ENCODE results near the gene LILRA5.

LILRA5 gene

DNA sequence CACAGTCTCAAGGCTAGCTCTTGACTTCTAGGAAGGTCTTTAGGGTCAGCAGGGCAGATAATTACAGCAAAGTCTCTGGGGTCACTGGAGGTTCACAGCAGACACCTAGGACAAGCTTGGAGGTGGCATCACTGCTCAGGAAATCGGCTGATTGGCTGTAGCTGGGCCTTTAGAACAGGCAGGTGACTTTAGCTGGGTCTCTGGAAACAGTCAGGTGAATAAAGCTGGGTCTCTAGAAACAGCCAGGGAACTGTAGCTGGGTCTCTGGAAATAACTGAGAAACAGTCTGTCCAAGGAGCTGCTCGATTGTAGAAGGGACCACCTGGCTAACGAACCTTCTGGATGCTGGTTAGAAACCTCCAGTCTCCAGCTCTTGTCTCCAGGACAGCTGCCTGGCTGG is 41.8 kb upstream of the LILRA5 start:
- TF ChIP-seq MAX (IDR thresholded peaks at IDR 0.05) (no peak), TCF12 (IDR thresholded peaks at IDR 0.05; ENCODE audit: low read depth) (no peak), NFIC (IDR thresholded peaks at IDR 0.05) (no peak), TEAD4 (IDR thresholded peaks at IDR 0.05) (no peak), ZBTB7A (IDR thresholded peaks at IDR 0.05; ENCODE audit: low read depth) (no peak), CREB1 (IDR thresholded peaks at IDR 0.05; ENCODE audit: low read depth) (no peak), YY1 (IDR thresholded peaks at IDR 0.05; ENCODE audit: low read depth) (no peak), RAD21 (IDR thresholded peaks at IDR 0.05; ENCODE audit: low read depth) (no peak), TAF1 (IDR thresholded peaks at IDR 0.05; ENCODE audit: low read depth) (no peak), FOXM1 (IDR thresholded peaks at IDR 0.05; ENCODE audit: borderline replicate concordance, low read depth) (no peak), REST (IDR thresholded peaks at IDR 0.05; ENCODE audit: low read depth) (no peak), EP300 (IDR thresholded peaks at IDR 0.05; ENCODE audit: borderline replicate concordance) (no peak), CEBPB (IDR thresholded peaks at IDR 0.05) (no peak), EGR1 (IDR thresholded peaks at IDR 0.05) (no peak)
- TF ChIP-seq, protein P1, sequence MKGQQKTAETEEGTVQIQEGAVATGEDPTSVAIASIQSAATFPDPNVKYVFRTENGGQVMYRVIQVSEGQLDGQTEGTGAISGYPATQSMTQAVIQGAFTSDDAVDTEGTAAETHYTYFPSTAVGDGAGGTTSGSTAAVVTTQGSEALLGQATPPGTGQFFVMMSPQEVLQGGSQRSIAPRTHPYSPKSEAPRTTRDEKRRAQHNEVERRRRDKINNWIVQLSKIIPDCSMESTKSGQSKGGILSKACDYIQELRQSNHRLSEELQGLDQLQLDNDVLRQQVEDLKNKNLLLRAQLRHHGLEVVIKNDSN (IDR thresholded peaks at IDR 0.05), result no peak

DNA sequence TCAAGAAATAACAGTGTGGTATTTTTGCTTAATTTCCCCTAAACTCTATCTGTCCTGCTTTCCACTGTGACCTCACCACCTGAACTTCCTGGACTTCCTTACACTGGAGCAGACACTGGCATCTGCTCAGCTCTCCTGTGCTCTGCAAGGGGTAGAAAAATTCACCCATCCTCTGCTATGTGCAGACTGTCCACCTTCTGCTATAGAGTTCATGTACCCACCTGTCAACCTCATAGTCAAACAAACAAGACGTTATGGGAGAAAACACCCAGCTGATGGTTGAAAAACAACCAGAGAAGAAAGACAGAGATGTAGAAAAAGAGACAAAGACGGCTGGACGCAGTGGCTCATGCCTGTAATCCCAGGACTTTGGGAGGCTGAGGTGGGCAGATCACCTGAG is 39.6 kb upstream of the LILRA5 start:
- TF ChIP-seq RAD21 (IDR thresholded peaks at IDR 0.05; ENCODE audit: low read depth), result no peak
- TF ChIP-seq, protein P1 (IDR thresholded peaks at IDR 0.05), result no peak
- no peak for TF ChIP-seq TCF12 (IDR thresholded peaks at IDR 0.05; ENCODE audit: low read depth)
- no peak for TF ChIP-seq ZBTB7A (IDR thresholded peaks at IDR 0.05; ENCODE audit: low read depth)
- TF ChIP-seq TAF1 (IDR thresholded peaks at IDR 0.05; ENCODE audit: low read depth), result no peak
- TF ChIP-seq CREB1 (IDR thresholded peaks at IDR 0.05; ENCODE audit: low read depth), result no peak
- TF ChIP-seq CEBPB (IDR thresholded peaks at IDR 0.05), result no peak
- TF ChIP-seq TEAD4 (IDR thresholded peaks at IDR 0.05), result no peak
- TF ChIP-seq EP300 (IDR thresholded peaks at IDR 0.05; ENCODE audit: borderline replicate concordance), result no peak
- no peak for TF ChIP-seq NFIC (IDR thresholded peaks at IDR 0.05)
- TF ChIP-seq FOXM1 (IDR thresholded peaks at IDR 0.05; ENCODE audit: borderline replicate concordance, low read depth), result no peak
- no peak for TF ChIP-seq MAX (IDR thresholded peaks at IDR 0.05)
- TF ChIP-seq YY1 (IDR thresholded peaks at IDR 0.05; ENCODE audit: low read depth), result no peak
- no peak for TF ChIP-seq REST (IDR thresholded peaks at IDR 0.05; ENCODE audit: low read depth)
- no peak for TF ChIP-seq EGR1 (IDR thresholded peaks at IDR 0.05)

DNA sequence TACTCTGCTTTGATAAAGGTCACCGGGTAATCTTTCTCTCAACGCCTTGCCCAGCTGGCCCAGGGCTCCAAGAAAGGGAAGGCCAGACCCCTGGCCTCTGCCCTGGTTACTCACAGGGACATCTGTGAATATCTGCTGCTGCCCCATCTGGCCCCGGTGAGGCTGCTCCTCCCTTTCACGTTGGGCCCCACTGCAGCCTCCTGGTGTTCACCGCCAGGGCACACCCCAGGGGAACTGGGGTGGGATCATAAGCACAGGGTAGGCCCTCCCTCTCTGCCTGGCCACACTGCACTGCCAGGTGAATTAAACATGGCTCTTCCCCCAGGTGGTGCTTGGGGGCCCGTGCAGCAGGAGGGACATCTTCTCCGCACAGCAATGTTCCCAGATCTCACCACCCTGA is 39.1 kb upstream of the LILRA5 start:
- TF ChIP-seq CREB1 (IDR thresholded peaks at IDR 0.05; ENCODE audit: low read depth) (no peak), EGR1 (IDR thresholded peaks at IDR 0.05) (no peak), TCF12 (IDR thresholded peaks at IDR 0.05; ENCODE audit: low read depth) (no peak), NFIC (IDR thresholded peaks at IDR 0.05) (no peak), EP300 (IDR thresholded peaks at IDR 0.05; ENCODE audit: borderline replicate concordance) (no peak), RAD21 (IDR thresholded peaks at IDR 0.05; ENCODE audit: low read depth) (no peak), FOXM1 (IDR thresholded peaks at IDR 0.05; ENCODE audit: borderline replicate concordance, low read depth) (no peak), TEAD4 (IDR thresholded peaks at IDR 0.05) (no peak), TAF1 (IDR thresholded peaks at IDR 0.05; ENCODE audit: low read depth) (no peak), ZBTB7A (IDR thresholded peaks at IDR 0.05; ENCODE audit: low read depth) (no peak)
- TF ChIP-seq, protein P1 (IDR thresholded peaks at IDR 0.05), result no peak

DNA sequence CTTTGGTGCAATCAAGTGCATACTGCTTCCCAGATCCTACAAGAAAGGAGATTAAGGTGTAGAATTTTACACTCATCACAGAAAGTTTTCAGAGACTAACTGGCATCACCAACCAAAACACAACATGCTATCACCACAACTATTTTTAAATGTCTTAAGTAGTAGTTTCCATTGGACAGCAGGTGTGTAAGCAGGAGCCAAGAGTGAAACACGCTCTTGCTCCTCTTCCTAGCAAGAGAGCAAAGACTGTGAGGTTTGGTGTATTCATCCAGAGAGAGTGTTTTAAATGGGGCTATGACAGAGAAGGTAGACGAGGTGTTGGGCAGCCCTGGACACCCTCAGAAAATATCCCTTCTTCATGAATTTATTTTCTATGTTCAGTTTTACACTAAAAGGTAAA is 38.5 kb upstream of the LILRA5 start:
- no peak for TF ChIP-seq EGR1 (IDR thresholded peaks at IDR 0.05)
- TF ChIP-seq TAF1 (IDR thresholded peaks at IDR 0.05; ENCODE audit: low read depth), result no peak
- no peak for TF ChIP-seq MAX (IDR thresholded peaks at IDR 0.05)
- TF ChIP-seq CEBPB (IDR thresholded peaks at IDR 0.05), result no peak
- TF ChIP-seq ZBTB7A (IDR thresholded peaks at IDR 0.05; ENCODE audit: low read depth), result no peak
- TF ChIP-seq RAD21 (IDR thresholded peaks at IDR 0.05; ENCODE audit: low read depth), result no peak
- TF ChIP-seq FOXM1 (IDR thresholded peaks at IDR 0.05; ENCODE audit: borderline replicate concordance, low read depth), result no peak
- TF ChIP-seq TCF12 (IDR thresholded peaks at IDR 0.05; ENCODE audit: low read depth), result no peak
- TF ChIP-seq TEAD4 (IDR thresholded peaks at IDR 0.05), result no peak
- no peak for TF ChIP-seq REST (IDR thresholded peaks at IDR 0.05; ENCODE audit: low read depth)
- TF ChIP-seq YY1 (IDR thresholded peaks at IDR 0.05; ENCODE audit: low read depth), result no peak
- no peak for TF ChIP-seq EP300 (IDR thresholded peaks at IDR 0.05; ENCODE audit: borderline replicate concordance)

All from Ishikawa (cell line).